ENCODE results near the gene FALEC. TPM values are rescaled to one million over a fixed set of nuclear protein-coding genes. Genes with fewer than 3 reads are reported as not detected.

The FALEC gene
- total and polyA plus RNA-seq, 9 of the 15 experiments (the other 6 are each of a cell fraction or from before 2014, with no cell fraction given), result 0.15 to 1.8 (median 0.53) TPM; not detected in 5

- TF ChIP-seq POLR2G (IDR thresholded peaks at IDR 0.05; ENCODE audit: low read depth, low read length) (peak; percentile 71), PRPF4 (IDR thresholded peaks at IDR 0.05; ENCODE audit: insufficient read depth, low read depth, low read length, poor library complexity, severe bottlenecking) (no peak), ZNF165 (CRISPR knock-in tag; IDR thresholded peaks at IDR 0.05; ENCODE audit: borderline replicate concordance) (no peak), RBFOX2 (IDR thresholded peaks at IDR 0.05; ENCODE audit: low read depth, low read length) (peak; percentile 70), POLR2A (conservative IDR thresholded peaks at IDR 0.05) (0 out of 2 replicates have a peak, but pooled peaks have one; percentile 41)
- TF ChIP-seq, protein P1, sequence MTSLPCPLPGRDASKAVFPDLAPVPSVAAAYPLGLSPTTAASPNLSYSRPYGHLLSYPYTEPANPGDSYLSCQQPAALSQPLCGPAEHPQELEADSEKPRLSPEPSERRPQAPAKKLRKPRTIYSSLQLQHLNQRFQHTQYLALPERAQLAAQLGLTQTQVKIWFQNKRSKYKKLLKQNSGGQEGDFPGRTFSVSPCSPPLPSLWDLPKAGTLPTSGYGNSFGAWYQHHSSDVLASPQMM (CRISPR knock-in tag; IDR thresholded peaks at IDR 0.05), result no peak
Measured at GRCh38 chr1:150553392-150554085, 38.0 kb downstream of the FALEC start (continued).

DNA sequence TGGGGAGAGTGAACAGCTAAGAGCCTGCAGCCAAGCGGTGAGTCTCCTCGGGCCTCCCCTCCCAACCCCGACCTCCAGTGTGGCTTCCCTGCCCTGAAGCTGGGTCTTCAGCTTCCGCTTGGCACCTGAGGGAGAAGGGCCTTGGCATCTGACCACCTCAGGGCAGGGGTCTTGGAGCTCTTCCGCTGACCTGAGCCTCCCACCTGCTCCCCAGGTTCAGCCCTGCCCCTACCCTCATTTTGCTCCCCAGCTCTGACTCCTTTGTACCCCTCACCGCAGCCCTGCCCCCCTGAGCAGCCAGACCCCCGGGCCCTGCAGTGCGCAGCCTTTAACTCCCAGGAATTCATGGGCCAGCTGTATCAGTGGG lies 38.5 kb downstream of the FALEC start:
- no peaks in the 10 kb centered on the region for H3K9me3 ChIP-seq (replicated peaks; ENCODE audit: control insufficient read depth, insufficient read depth, low read depth, low read length)
- no peaks in the 10 kb centered on the region for H3K9me1 ChIP-seq (ENCODE audit: control insufficient read depth, insufficient read depth, low read length)
- ChIA-PET CTCF (ENCODE audit: low intra/inter-chr PET ratio) (no interaction called here), POLR2A (interaction anchor here (0.5 to 2.7 kb wide), 6 partner anchors 9 to 297 kb away, joined by 3 to 10 read pairs (median 3); partner anchors contain the start of gene CA14)
- no peak for DNase-seq (ENCODE audit: extremely low read depth in 1 of 4, low spot score in 3 of 4)
- no peak for ATAC-seq
- H3K4me2 ChIP-seq (ENCODE audit: insufficient read depth, low read length), result no peak overlapping the region
- H3K4me1 ChIP-seq (replicated peaks in 1 of 2; ENCODE audit: control insufficient read depth in 2 of 2, insufficient read depth in 2 of 2, low read length in 2 of 2), result peaks cover 28 to 83% of the 10 kb centered on the region in 2 experiments
- in situ Hi-C loops (cut with MboI) (no loop called here), intact Hi-C loops (cut with micrococcal nuclease) (no loop called here)
- no peak for FAIRE-seq
- H4K20me1 ChIP-seq (replicated peaks; ENCODE audit: control insufficient read depth, insufficient read depth, low read length), result peaks cover 9% of the 10 kb centered on the region
- peaks cover 72% of the 10 kb centered on the region for H3K36me3 ChIP-seq (ENCODE audit: control insufficient read depth, insufficient read depth, low read length)
- no peak overlapping the region for H2AFZ ChIP-seq (ENCODE audit: low read depth, low read length)
- no peaks in the 10 kb centered on the region for H3K27me3 ChIP-seq (ENCODE audit: control insufficient read depth in 2 of 2, insufficient read depth in 2 of 2, low read length in 2 of 2)
- H3K27ac ChIP-seq (ENCODE audit: extremely low read depth, low read depth, low read length), result peak overlapping the region; percentile 77; the same call in 2 of the 3 replicates
- no peak overlapping the region for H3K4me3 ChIP-seq
- TF ChIP-seq MLX (CRISPR knock-in tag; conservative IDR thresholded peaks at IDR 0.05), result no peak
- TF ChIP-seq RBM22 (IDR thresholded peaks at IDR 0.05; ENCODE audit: low read depth, low read length, poor library complexity, severe bottlenecking), result no peak
- no peak for TF ChIP-seq MEF2D (tag; conservative IDR thresholded peaks at IDR 0.05; ENCODE audit: low read depth)
- peak; percentile 64 for TF ChIP-seq RBFOX2 (IDR thresholded peaks at IDR 0.05; ENCODE audit: low read depth, low read length)
- TF ChIP-seq U2AF2 (optimal IDR thresholded peaks at IDR 0.05; ENCODE audit: low read depth, low read length), result no peak
- peak; percentile 57; the same call in 1 of the 2 replicates for TF ChIP-seq POLR2G (IDR thresholded peaks at IDR 0.05; ENCODE audit: low read depth, low read length)
- TF ChIP-seq POLR2A (conservative IDR thresholded peaks at IDR 0.05), result no peak
- TF ChIP-seq SAP30 (IDR thresholded peaks at IDR 0.05; ENCODE audit: borderline replicate concordance, insufficient read depth, low read depth, low read length, poor library complexity, severe bottlenecking), result no peak
- WGBS (ENCODE audit: insufficient coverage, low coverage, missing lambda C conversion rate), result 95% methylated on average over 8 of the region's 8 CpGs
- BruUV-seq (replicated peaks), result no TSS peak
- peak overlapping the region in 1 of 2 experiments; percentile 81; a peak in 3 of 4 replicates for H3K9ac ChIP-seq (ENCODE audit: insufficient read depth in 1 of 2, low read depth in 2 of 2, low read length in 2 of 2)
- H3K79me2 ChIP-seq (ENCODE audit: control insufficient read depth, insufficient read depth, low read length), result peaks cover 72% of the 10 kb centered on the region

Measured in K562 (cell line).